K562 (cell line): ENCODE results near the gene SRPRA. TPM values are rescaled to one million over a fixed set of nuclear protein-coding genes. Genes with fewer than 3 reads are reported as not detected.

Experiments used
- CBFA2T2 ChIP-seq: fragments of 450-650 bp; conservative IDR thresholded peaks from 2 replicates; pipeline ENCODE4 v1.6.1; 2017; ENCODE audit warnings: mild to moderate bottlenecking
- CREB3L1 ChIP-seq: fragments of 450-650 bp; IDR thresholded peaks from 2 replicates; pipeline ENCODE4 v1.6.1; 2014; ENCODE audit warnings: low read depth, mild to moderate bottlenecking, moderate library complexity, borderline replicate concordance
- CXXC5 ChIP-seq: fragments of 250-450 bp; sonication (Bioruptor Pico); IDR thresholded peaks from 2 replicates; pipeline ENCODE4 v1.8.0; 2022; ENCODE audit warnings: inconsistent platforms, mild to moderate bottlenecking, moderate library complexity
- HDAC3 ChIP-seq: fragments of 450-650 bp; IDR thresholded peaks from 2 replicates; pipeline ENCODE4 v1.6.1; 2018; ENCODE audit warnings: borderline replicate concordance, mild to moderate bottlenecking, moderate library complexity; ENCODE audit not compliant: partially characterized antibody
- HMGN3 ChIP-seq: IDR thresholded peaks from 2 replicates; pipeline ENCODE4 v1.6.1; 2011; ENCODE audit warnings: borderline replicate concordance, low read depth, mild to moderate bottlenecking, mixed read lengths, low read length; ENCODE audit not compliant: insufficient read length; ENCODE audit errors: extremely low read depth
- KDM1A ChIP-seq, 2 experiments: fragments of 450-650 bp; IDR thresholded peaks; 2 replicates each; pipeline ENCODE4 v1.6.1; 2016; ENCODE audit warnings: mild to moderate bottlenecking in 2 of 2
- L3MBTL2 ChIP-seq: fragments of 450-650 bp; IDR thresholded peaks from 2 replicates; pipeline ENCODE4 v1.6.1; 2016; ENCODE audit warnings: mild to moderate bottlenecking, moderate library complexity
- MAFK ChIP-seq: IDR thresholded peaks from 2 replicates; pipeline ENCODE4 v1.6.1; 2011; ENCODE audit warnings: low read length, improper control_type of control experiment
- MNT ChIP-seq, 2 experiments: fragments of 450-650 bp; conservative IDR thresholded peaks; 2 replicates each; pipeline ENCODE4 v1.6.1; 2017; ENCODE audit warnings: mild to moderate bottlenecking in 2 of 2, moderate library complexity in 2 of 2
- PML ChIP-seq: IDR thresholded peaks from 2 replicates; pipeline ENCODE4 v1.6.1; 2012; ENCODE audit warnings: low read length, inconsistent platforms
- PPARD ChIP-seq: fragments of 250-450 bp; sonication (Bioruptor Pico); IDR thresholded peaks from 2 replicates; pipeline ENCODE4 v1.8.0; 2022; ENCODE audit warnings: inconsistent platforms, mild to moderate bottlenecking, moderate library complexity
- RAD21 ChIP-seq, 2 experiments: fragments of 250-450 bp in 1 of 2; fragments of 450-650 bp in 1 of 2; sonication (Bioruptor Pico) in 1 of 2; formaldehyde crosslinking in 1 of 2; IDR thresholded peaks in 1 of 2; conservative IDR thresholded peaks in 1 of 2; 2 replicates each; pipeline versions ENCODE4 v1.4.0 to v1.8.0; 2020 to 2022; ENCODE audit warnings: mild to moderate bottlenecking in 2 of 2, moderate library complexity in 1 of 2
- ZNF224 ChIP-seq: sonication (generic); formaldehyde crosslinking; IDR thresholded peaks from 2 replicates; pipeline ENCODE4 v1.8.0; 2022; ENCODE audit warnings: mild to moderate bottlenecking, missing genetic modification reagents
- polyA plus RNA-seq, 8 experiments: library from polyadenylated mRNA; depleted of rRNA in 4 of 8; stranded (reverse) in 5 of 8; unstranded in 3 of 8; fragments of >200 nt; fragmentation: Nextera tagmentation in 2 of 8; fragmentation: Illumina TruSeq in 1 of 8; extraction: Ambion mirVana in 2 of 8; extraction: Trizol in 1 of 8; gene quantifications; 2 replicates each; pipeline versions ENCODE4 v1.2.1 to v1.2.3, GENCODE V29; 2011 to 2014; ENCODE audit warnings: inconsistent platforms in 1 of 8, missing spikeins in 1 of 8
- total RNA-seq, 7 experiments: library from RNA; depleted of rRNA in 6 of 7; stranded (reverse); fragments of >200 nt in 6 of 7; fragmentation: Illumina TruSeq in 2 of 7; extraction: Trizol in 2 of 7; gene quantifications; 2 replicates each; pipeline versions ENCODE4 v1.2.1 to v1.2.3, GENCODE V29; 2011 to 2021; ENCODE audit warnings: low replicate concordance in 1 of 7
- TF ChIP-seq, protein P1 (sequence below): sonication (generic); formaldehyde crosslinking; IDR thresholded peaks from 2 replicates; pipeline ENCODE4 v1.8.0; 2022; ENCODE audit warnings: mild to moderate bottlenecking, missing genetic modification reagents
- TF ChIP-seq, protein P2 (sequence below), 2 experiments: IDR thresholded peaks; 2 replicates each; pipeline ENCODE4 v1.6.1; 2012; ENCODE audit warnings: improper control_type of control experiment in 2 of 2, low read depth in 2 of 2, low read length in 2 of 2, borderline replicate concordance in 1 of 2
- TF ChIP-seq, protein P3 (sequence below), 2 experiments: fragments of 250-450 bp in 1 of 2; fragments of 450-650 bp in 1 of 2; sonication (Bioruptor Pico) in 1 of 2; IDR thresholded peaks; 2 replicates each; pipeline versions ENCODE4 v1.6.1 to v1.8.0; 2016 to 2021; ENCODE audit warnings: mild to moderate bottlenecking in 2 of 2, moderate library complexity in 2 of 2, missing compliant biosample characterization in 1 of 2, missing genetic modification characterization in 1 of 2
- TF ChIP-seq, protein P4 (sequence below): sonication (generic); formaldehyde crosslinking; IDR thresholded peaks from 2 replicates; pipeline ENCODE4 v1.8.1; 2022; ENCODE audit warnings: missing genetic modification reagents

The SRPRA gene
- total and polyA plus RNA-seq, 9 of the 15 experiments (the other 6 are each of a cell fraction or from before 2014, with no cell fraction given), result 33.5 to 124 (median 80.0) TPM

DNA sequence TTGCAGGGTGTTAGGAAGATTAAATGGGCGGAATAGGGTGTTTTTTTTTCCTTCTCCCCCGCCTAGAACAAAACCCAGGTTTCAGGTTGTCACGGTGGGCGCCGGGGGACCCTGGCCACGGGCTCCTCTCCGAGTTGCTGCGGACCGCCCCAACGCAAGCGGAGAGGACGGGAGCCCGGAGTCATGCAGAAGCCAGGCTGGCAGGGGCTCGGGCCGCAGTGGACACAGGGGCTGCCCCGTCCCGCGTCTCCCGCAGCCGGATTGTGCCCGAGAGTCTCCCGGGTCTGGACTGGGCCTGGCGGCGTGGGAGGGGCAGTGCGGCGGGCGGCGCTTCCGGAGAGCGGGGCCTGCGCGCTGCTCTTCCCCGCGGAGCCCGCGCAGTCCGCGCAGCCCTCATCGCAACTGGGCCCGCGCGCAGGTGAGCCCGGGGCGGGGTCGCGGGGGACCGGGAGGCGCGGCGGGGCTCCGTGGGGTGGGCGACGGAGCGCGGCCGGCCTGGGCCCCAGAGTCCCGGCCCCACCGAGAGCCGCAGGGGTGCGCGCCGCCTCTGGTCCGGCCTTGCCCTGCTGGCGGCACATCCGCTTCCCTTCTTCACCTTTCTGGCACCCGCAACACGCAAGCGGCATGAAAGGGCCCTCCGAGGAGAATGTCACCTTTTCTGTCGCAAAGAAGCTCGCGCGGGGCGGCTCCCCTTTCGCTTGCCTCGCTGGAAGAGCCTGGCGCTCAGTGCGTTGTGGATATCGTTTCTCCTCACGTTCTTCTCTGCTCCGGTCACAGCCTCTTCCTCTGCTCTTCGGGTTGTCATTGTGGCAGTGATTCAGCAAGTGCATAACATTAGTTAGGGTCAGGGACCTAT is 14.3 kb upstream of the SRPRA start, which contains the start of gene TIRAP (continued):
- TF ChIP-seq, protein P1, sequence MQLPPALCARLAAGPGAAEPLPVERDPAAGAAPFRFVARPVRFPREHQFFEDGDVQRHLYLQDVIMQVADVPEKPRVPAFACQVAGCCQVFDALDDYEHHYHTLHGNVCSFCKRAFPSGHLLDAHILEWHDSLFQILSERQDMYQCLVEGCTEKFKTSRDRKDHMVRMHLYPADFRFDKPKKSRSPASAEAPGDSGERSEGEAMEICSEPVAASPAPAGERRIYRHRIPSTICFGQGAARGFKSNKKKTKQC (CRISPR knock-in tag), result 0 out of 2 replicates have a peak, but pooled peaks have one; percentile 31
- TF ChIP-seq CREB3L1, result peak; percentile 46; the same call in 1 of the 2 replicates
- peak; percentile 51 for TF ChIP-seq HMGN3
- no peak for TF ChIP-seq HDAC3
- TF ChIP-seq CBFA2T2, result no peak
- TF ChIP-seq, protein P2, sequence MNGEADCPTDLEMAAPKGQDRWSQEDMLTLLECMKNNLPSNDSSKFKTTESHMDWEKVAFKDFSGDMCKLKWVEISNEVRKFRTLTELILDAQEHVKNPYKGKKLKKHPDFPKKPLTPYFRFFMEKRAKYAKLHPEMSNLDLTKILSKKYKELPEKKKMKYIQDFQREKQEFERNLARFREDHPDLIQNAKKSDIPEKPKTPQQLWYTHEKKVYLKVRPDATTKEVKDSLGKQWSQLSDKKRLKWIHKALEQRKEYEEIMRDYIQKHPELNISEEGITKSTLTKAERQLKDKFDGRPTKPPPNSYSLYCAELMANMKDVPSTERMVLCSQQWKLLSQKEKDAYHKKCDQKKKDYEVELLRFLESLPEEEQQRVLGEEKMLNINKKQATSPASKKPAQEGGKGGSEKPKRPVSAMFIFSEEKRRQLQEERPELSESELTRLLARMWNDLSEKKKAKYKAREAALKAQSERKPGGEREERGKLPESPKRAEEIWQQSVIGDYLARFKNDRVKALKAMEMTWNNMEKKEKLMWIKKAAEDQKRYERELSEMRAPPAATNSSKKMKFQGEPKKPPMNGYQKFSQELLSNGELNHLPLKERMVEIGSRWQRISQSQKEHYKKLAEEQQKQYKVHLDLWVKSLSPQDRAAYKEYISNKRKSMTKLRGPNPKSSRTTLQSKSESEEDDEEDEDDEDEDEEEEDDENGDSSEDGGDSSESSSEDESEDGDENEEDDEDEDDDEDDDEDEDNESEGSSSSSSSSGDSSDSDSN (IDR thresholded peaks at IDR 0.05; ENCODE audit: borderline replicate concordance in 1 of 2, low read depth in 2 of 2, low read length in 2 of 2), result peak; percentile 73 to 77; a peak in 2 of 4 replicates
- TF ChIP-seq, protein P3, sequence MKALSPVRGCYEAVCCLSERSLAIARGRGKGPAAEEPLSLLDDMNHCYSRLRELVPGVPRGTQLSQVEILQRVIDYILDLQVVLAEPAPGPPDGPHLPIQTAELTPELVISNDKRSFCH (CRISPR knock-in tag; IDR thresholded peaks at IDR 0.05), result no peak
- TF ChIP-seq, protein P3 (tag; IDR thresholded peaks at IDR 0.05), result no peak
- TF ChIP-seq MAFK, result peak; percentile 36; the same call in 1 of the 2 replicates
- no peak for TF ChIP-seq PML
- TF ChIP-seq ZNF224 (CRISPR knock-in tag), result no peak
- TF ChIP-seq, protein P4, sequence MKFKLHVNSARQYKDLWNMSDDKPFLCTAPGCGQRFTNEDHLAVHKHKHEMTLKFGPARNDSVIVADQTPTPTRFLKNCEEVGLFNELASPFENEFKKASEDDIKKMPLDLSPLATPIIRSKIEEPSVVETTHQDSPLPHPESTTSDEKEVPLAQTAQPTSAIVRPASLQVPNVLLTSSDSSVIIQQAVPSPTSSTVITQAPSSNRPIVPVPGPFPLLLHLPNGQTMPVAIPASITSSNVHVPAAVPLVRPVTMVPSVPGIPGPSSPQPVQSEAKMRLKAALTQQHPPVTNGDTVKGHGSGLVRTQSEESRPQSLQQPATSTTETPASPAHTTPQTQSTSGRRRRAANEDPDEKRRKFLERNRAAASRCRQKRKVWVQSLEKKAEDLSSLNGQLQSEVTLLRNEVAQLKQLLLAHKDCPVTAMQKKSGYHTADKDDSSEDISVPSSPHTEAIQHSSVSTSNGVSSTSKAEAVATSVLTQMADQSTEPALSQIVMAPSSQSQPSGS (CRISPR knock-in tag), result no peak
- TF ChIP-seq KDM1A (IDR thresholded peaks at IDR 0.05), result peak; percentile 54 to 59; a peak in 3 of 4 replicates
- no peak for TF ChIP-seq RAD21 (CRISPR knock-in tag; conservative IDR thresholded peaks at IDR 0.05 in 1 of 2, IDR thresholded peaks at IDR 0.05 in 1 of 2)
- TF ChIP-seq L3MBTL2, result peak; percentile 25; the same call in 1 of the 2 replicates
- TF ChIP-seq MNT (conservative IDR thresholded peaks at IDR 0.05), result 0 out of 4 replicates have a peak, but pooled peaks of 1 of the 2 experiments have one; percentile 31
- TF ChIP-seq PPARD (CRISPR knock-in tag), result no peak
- peak; percentile 84 for TF ChIP-seq CXXC5
